Chondrocyte (in vitro differentiated cells): ENCODE measurements around the gene STK24. TPM values are rescaled to one million over a fixed set of nuclear protein-coding genes. Genes with fewer than 3 reads are reported as not detected.

ENCODE experiments used
- DNase-seq: peaks from one replicate; pipeline ENCODE4 v3.0.0; 2021; ENCODE audit warnings: mixed read lengths, low spot score
- H3K27ac Mint-ChIP-seq: one replicate; pipeline ENCODE4 v1.8.0; 2021; ENCODE audit warnings: mild to moderate bottlenecking, moderate library complexity, mixed read lengths; ENCODE audit not compliant: unreplicated experiment
- H3K27me3 Mint-ChIP-seq: 2 replicates; pipeline ENCODE4 v1.8.0; 2021; ENCODE audit warnings: low read depth, mixed read lengths
- H3K36me3 Mint-ChIP-seq: 2 replicates; pipeline ENCODE4 v1.8.0; 2021; ENCODE audit warnings: low read depth, mixed read lengths
- H3K4me1 Mint-ChIP-seq: 2 replicates; pipeline ENCODE4 v1.8.0; 2021; ENCODE audit warnings: low read depth, mild to moderate bottlenecking, mixed read lengths
- H3K4me3 Mint-ChIP-seq: one replicate; pipeline ENCODE4 v1.8.0; 2021; ENCODE audit warnings: mild to moderate bottlenecking, moderate library complexity, mixed read lengths; ENCODE audit not compliant: unreplicated experiment
- H3K9me3 Mint-ChIP-seq: 2 replicates; pipeline ENCODE4 v1.8.0; 2021; ENCODE audit warnings: low read depth, mixed read lengths
- total RNA-seq: library from RNA; stranded (reverse); gene quantifications from 3 replicates; pipeline ENCODE4 v1.2.1, GENCODE V29; 2021
- TF ChIP-seq, protein P1 (sequence below): fragments of 200-600 bp; sonication (generic); IDR thresholded peaks from 2 replicates; pipeline ENCODE4 v1.5.0; 2021; ENCODE audit warnings: antibody characterized with exemption, mild to moderate bottlenecking, moderate library complexity

The STK24 gene
- total RNA-seq, 1 donor from 2014 or later: 100 TPM

DNA sequence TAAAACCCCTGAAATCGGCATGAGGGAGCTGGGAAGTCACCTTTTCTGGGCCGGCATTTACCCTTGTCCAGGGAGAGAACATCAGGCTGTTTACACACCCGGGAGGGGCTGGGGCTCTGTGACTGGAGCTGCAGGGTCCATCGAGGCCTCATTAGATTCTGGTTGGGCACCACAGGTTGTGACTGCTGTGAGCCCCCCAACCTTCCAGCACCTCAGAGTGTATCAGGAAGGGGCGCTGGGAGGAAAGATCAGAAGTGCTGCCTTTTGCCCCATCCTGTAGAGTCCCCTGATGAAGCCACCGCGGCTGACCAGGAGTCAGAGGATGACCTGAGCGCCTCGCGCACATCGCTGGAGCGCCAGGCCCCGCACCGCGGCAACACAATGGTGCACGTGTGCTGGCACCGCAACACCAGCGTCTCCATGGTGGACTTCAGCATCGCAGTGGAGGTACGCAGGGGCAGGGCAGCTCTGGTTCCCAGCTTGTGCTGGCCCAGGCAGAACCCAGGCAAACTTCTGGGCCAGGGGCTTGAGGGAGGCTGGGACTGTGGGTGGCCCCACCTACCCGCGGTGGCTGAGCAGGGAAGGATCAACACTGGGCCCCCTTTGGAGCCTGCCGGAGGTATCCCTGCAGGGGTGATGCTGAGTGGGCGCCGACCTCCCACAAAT is 136.4 kb downstream of the STK24 start:
- H3K27ac Mint-ChIP-seq: no peak overlapping the region
- TF ChIP-seq, protein P1, sequence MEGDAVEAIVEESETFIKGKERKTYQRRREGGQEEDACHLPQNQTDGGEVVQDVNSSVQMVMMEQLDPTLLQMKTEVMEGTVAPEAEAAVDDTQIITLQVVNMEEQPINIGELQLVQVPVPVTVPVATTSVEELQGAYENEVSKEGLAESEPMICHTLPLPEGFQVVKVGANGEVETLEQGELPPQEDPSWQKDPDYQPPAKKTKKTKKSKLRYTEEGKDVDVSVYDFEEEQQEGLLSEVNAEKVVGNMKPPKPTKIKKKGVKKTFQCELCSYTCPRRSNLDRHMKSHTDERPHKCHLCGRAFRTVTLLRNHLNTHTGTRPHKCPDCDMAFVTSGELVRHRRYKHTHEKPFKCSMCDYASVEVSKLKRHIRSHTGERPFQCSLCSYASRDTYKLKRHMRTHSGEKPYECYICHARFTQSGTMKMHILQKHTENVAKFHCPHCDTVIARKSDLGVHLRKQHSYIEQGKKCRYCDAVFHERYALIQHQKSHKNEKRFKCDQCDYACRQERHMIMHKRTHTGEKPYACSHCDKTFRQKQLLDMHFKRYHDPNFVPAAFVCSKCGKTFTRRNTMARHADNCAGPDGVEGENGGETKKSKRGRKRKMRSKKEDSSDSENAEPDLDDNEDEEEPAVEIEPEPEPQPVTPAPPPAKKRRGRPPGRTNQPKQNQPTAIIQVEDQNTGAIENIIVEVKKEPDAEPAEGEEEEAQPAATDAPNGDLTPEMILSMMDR: no peak
- H3K36me3 Mint-ChIP-seq: peaks cover 32% of the 10 kb centered on the region
- H3K4me1 Mint-ChIP-seq: peaks cover 25% of the 10 kb centered on the region
- no peak overlapping the region for H3K4me3 Mint-ChIP-seq
- H3K9me3 Mint-ChIP-seq: no peaks in the 10 kb centered on the region
- H3K27me3 Mint-ChIP-seq: no peaks in the 10 kb centered on the region
- peak; percentile 87 for DNase-seq

DNA sequence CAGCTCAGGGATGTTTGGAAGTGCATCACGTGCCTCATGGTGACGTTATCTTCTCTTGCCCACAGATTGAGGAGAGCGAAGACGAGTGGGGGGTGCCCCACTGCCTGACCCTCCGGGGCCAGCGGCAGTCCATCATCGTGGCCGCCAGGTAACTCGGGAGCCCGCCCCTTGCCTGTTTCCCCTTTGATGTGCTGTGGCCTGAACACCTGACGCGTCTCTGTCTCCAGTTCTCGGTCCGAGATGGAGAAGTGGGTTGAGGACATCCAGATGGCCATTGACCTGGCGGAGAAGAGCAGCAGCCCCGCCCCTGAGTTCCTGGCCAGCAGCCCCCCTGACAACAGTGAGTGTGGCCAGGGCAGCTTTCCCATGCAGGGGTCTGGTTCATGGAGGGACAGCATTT is 137.0 kb downstream of the STK24 start:
- Mint-ChIP-seq H3K9me3 (no peaks in the 10 kb centered on the region), H3K4me3 (no peak overlapping the region), H3K27ac (no peak overlapping the region)

DNA sequence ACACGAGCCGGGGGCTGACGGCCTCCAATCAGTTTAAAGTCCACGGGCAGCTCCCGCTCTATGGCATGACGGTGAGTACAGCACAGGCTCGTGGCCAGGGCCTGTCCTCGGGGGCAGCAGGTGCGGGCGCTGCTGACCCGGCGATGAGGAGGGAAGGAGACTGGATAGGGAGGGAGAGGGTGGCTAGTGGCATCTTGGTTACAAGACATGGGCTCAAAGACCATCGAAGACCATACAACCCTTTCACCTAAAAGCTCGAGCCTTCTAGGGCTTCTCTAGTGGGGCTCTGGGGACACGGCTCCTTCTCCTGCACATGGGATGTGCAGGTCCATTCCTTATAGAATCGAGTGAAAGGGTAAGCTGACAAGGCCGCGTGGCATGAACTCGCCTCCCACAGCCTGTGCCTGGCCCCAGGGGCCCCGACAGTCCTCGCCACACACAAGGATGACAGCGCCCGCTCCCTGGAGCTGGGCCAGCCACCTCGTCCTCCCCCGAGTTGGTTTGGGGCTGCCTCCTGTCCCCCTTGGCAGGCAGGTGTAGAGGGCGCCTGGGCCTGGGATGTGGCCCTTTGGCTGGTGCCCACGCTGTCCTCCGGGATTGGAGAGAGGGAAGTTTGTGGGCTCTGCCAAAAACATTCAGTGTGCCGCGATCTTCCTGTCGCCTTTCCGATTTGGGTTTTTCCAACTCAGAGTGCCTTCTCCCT is 137.6 kb downstream of the STK24 start:
- H3K36me3 Mint-ChIP-seq: peaks cover 34% of the 10 kb centered on the region
- H3K4me3 Mint-ChIP-seq: no peak overlapping the region
- H3K27me3 Mint-ChIP-seq: no peaks in the 10 kb centered on the region
- TF ChIP-seq, protein P1: no peak
- no peak overlapping the region for H3K27ac Mint-ChIP-seq
- DNase-seq: peak; percentile 67
- H3K4me1 Mint-ChIP-seq: peaks cover 19% of the 10 kb centered on the region
- H3K9me3 Mint-ChIP-seq: no peaks in the 10 kb centered on the region

More for the DNA sequence above, 137.0 kb downstream of the STK24 start:
- DNase-seq: no peak
- Mint-ChIP-seq H3K36me3 (peaks cover 34% of the 10 kb centered on the region), H3K27me3 (no peaks in the 10 kb centered on the region), H3K4me1 (peaks cover 21% of the 10 kb centered on the region)
- TF ChIP-seq, protein P1: no peak

DNA sequence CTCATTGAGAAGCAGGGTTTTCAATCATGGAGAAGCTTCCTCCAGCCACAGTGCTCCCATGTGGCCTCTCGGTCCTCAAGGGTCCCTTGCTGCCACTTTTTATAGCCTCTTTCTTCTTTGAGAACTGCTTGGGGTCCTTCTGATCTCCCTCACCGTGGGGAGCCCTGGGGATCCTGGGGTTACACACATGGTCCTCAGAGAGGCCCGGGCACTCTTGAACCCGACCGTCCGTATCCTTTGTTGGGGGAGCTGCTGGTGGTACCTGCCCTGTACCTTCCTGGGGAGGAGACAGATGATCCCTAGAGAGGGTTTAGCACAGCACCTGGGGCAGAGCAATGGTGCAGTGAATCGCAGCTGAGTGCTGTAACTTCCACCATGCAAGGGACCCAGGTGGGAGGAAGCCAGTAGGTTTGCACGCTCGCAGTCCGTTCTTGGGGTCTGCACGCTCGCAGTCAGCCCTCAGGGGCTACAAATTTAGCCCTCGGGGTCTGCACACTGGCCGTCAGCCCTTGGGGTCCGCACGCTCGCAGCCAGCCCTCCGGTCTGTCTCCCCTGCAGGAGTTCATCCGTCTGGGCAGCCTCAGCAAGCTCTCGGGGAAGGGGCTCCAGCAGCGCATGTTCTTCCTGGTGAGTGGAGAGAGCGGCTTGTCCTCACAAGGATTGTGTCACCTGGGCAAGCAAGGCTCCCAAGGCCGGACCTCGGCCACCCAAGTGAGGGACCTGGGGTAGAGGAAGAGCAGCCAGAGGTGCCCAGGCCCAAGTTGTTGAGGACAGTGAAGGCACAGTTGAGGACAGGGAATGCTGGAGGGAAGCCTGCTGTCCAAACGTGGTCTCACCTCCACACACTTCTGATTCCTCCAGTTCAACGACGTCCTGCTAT is 138.4 kb downstream of the STK24 start:
- Mint-ChIP-seq H3K9me3 (no peaks in the 10 kb centered on the region), H3K4me3 (no peak overlapping the region), H3K36me3 (peaks cover 32% of the 10 kb centered on the region), H3K27me3 (no peaks in the 10 kb centered on the region), H3K4me1 (peaks cover 11% of the 10 kb centered on the region), H3K27ac (no peak overlapping the region)
- peak; percentile 83 for DNase-seq
- TF ChIP-seq, protein P1: no peak
